ENCODE results near the gene MALRD1. TPM values are rescaled to one million over a fixed set of nuclear protein-coding genes. Genes with fewer than 3 reads are reported as not detected.

MALRD1 gene
- total RNA-seq, 1 donor from 2014 or later: 1.5 TPM

- no peaks in the 10 kb centered on the region for H3K9me3 Mint-ChIP-seq (ENCODE audit: low read depth)
- H3K4me3 Mint-ChIP-seq (ENCODE audit: low read depth): no peak overlapping the region
Observed at GRCh38 chr10:19778996-19779395, 730.4 kb downstream of the MALRD1 start.

GRCh38 chr10:19782430-19783089 lies 734.0 kb downstream of the MALRD1 start:
- Mint-ChIP-seq H3K36me3 (ENCODE audit: insufficient read depth) (no peaks in the 10 kb centered on the region), H3K27ac (no peak overlapping the region), H3K4me1 (ENCODE audit: low read depth) (peaks cover 12% of the 10 kb centered on the region), H3K4me3 (ENCODE audit: low read depth) (no peak overlapping the region), H3K27me3 (no peaks in the 10 kb centered on the region), H3K9me3 (ENCODE audit: low read depth) (no peaks in the 10 kb centered on the region)
- no peak for DNase-seq (ENCODE audit: low spot score, unreplicated experiment)
- TF ChIP-seq CTCF (IDR thresholded peaks at IDR 0.05; ENCODE audit: unreplicated experiment): no peak

More at GRCh38 chr10:19778996-19779395, 730.4 kb downstream of the MALRD1 start:
- Mint-ChIP-seq H3K4me1 (ENCODE audit: low read depth) (peaks cover 11% of the 10 kb centered on the region), H3K27ac (no peak overlapping the region), H3K27me3 (no peaks in the 10 kb centered on the region), H3K36me3 (ENCODE audit: insufficient read depth) (no peaks in the 10 kb centered on the region)
- no peak for DNase-seq (ENCODE audit: low spot score, unreplicated experiment)
- TF ChIP-seq CTCF (IDR thresholded peaks at IDR 0.05; ENCODE audit: unreplicated experiment): no peak

- DNase-seq (ENCODE audit: low spot score, unreplicated experiment): no peak
- Mint-ChIP-seq H3K9me3 (ENCODE audit: low read depth) (no peaks in the 10 kb centered on the region), H3K4me3 (ENCODE audit: low read depth) (no peak overlapping the region), H3K27me3 (no peaks in the 10 kb centered on the region), H3K4me1 (ENCODE audit: low read depth) (peaks cover 14% of the 10 kb centered on the region), H3K27ac (no peak overlapping the region), H3K36me3 (ENCODE audit: insufficient read depth) (no peaks in the 10 kb centered on the region)
- TF ChIP-seq CTCF (IDR thresholded peaks at IDR 0.05; ENCODE audit: unreplicated experiment): no peak
Observed at GRCh38 chr10:19783721-19784120, 735.1 kb downstream of the MALRD1 start.

Data from progenitor cell of endocrine pancreas (in vitro differentiated cells).